ENCODE data around the gene HELZ2. TPM values are rescaled to one million over a fixed set of nuclear protein-coding genes. Genes with fewer than 3 reads are reported as not detected.

The HELZ2 gene
- total RNA-seq, 1 experiment from 2014 or later: 18.1 TPM

GRCh38 chr20:63568986-63569949 is 4.8 kb downstream of the HELZ2 start:
- no peaks in the 10 kb centered on the region for H3K36me3 Mint-ChIP-seq (ENCODE audit: insufficient read depth, unreplicated experiment)
- no peaks in the 10 kb centered on the region for H3K27me3 Mint-ChIP-seq (ENCODE audit: insufficient read depth, unreplicated experiment)
- intact Hi-C loops (cut with micrococcal nuclease): no loop called here
- DNase-seq (ENCODE audit: unreplicated experiment): no peak
- no peak overlapping the region for H3K4me3 Mint-ChIP-seq (ENCODE audit: unreplicated experiment)
- POLR2A ChIA-PET: interaction anchor here (0.7 kb wide), 2 partner anchors 24 to 296 kb away, joined by 3 read pairs; partner anchors contain the start of gene TPD52L2
- TF ChIP-seq CTCF (IDR thresholded peaks at IDR 0.05; ENCODE audit: unreplicated experiment): no peak
- BruUV-seq (replicated peaks): no TSS peak
- H3K27ac Mint-ChIP-seq (ENCODE audit: low read depth, unreplicated experiment): no peak overlapping the region
- no peaks in the 10 kb centered on the region for H3K9me3 Mint-ChIP-seq (ENCODE audit: unreplicated experiment)
- CTCF ChIA-PET: interaction anchor here (1.8 kb wide), 1 partner anchor 12 kb away, joined by 4 read pairs; no protein-coding TSS in a partner anchor
- H3K4me1 Mint-ChIP-seq (ENCODE audit: insufficient read depth, unreplicated experiment): no peaks in the 10 kb centered on the region

- Mint-ChIP-seq H3K27me3 (ENCODE audit: insufficient read depth, unreplicated experiment) (no peaks in the 10 kb centered on the region), H3K27ac (ENCODE audit: low read depth, unreplicated experiment) (no peak overlapping the region), H3K36me3 (ENCODE audit: insufficient read depth, unreplicated experiment) (no peaks in the 10 kb centered on the region), H3K4me3 (ENCODE audit: unreplicated experiment) (no peak overlapping the region), H3K4me1 (ENCODE audit: insufficient read depth, unreplicated experiment) (no peaks in the 10 kb centered on the region), H3K9me3 (ENCODE audit: unreplicated experiment) (no peaks in the 10 kb centered on the region)
- no peak for DNase-seq (ENCODE audit: unreplicated experiment)
- no TSS peak for BruUV-seq (replicated peaks)
- intact Hi-C loops (cut with micrococcal nuclease): no loop called here
- ChIA-PET POLR2A (interaction anchor here (0.7 to 1.1 kb wide), 3 partner anchors 23 to 297 kb away, joined by 3 read pairs; partner anchors contain the start of gene TPD52L2), CTCF (interaction anchor here (1.8 kb wide), 1 partner anchor 13 kb away, joined by 4 read pairs; no protein-coding TSS in a partner anchor)
- TF ChIP-seq CTCF (IDR thresholded peaks at IDR 0.05; ENCODE audit: unreplicated experiment): no peak
Observed at GRCh38 chr20:63568170-63568981, 5.7 kb downstream of the HELZ2 start.

- H3K27ac Mint-ChIP-seq (ENCODE audit: low read depth, unreplicated experiment): no peak overlapping the region
- H3K4me1 Mint-ChIP-seq (ENCODE audit: insufficient read depth, unreplicated experiment): no peaks in the 10 kb centered on the region
- no peak for TF ChIP-seq CTCF (IDR thresholded peaks at IDR 0.05; ENCODE audit: unreplicated experiment)
- H3K36me3 Mint-ChIP-seq (ENCODE audit: insufficient read depth, unreplicated experiment): no peaks in the 10 kb centered on the region
- no peak overlapping the region for H3K4me3 Mint-ChIP-seq (ENCODE audit: unreplicated experiment)
- CTCF ChIA-PET: interaction anchor here (1.8 kb wide), 1 partner anchor 13 kb away, joined by 4 read pairs; no protein-coding TSS in a partner anchor
- intact Hi-C loops (cut with micrococcal nuclease): no loop called here
- POLR2A ChIA-PET: interaction anchor here (0.6 to 1.1 kb wide), 2 partner anchors 13 to 30 kb away, joined by 3 to 4 read pairs; no protein-coding TSS in a partner anchor
- DNase-seq (ENCODE audit: unreplicated experiment): no peak
- no TSS peak for BruUV-seq (replicated peaks)
- H3K9me3 Mint-ChIP-seq (ENCODE audit: unreplicated experiment): no peaks in the 10 kb centered on the region
- no peaks in the 10 kb centered on the region for H3K27me3 Mint-ChIP-seq (ENCODE audit: insufficient read depth, unreplicated experiment)
Observed at GRCh38 chr20:63567386-63568169, 6.5 kb downstream of the HELZ2 start.
